GM12864 (cell line): ENCODE data around the gene MRPL19.
"Not testable (repeated sequence)": the region's sequence is repeated elsewhere in the genome, so short reads cannot be mapped to it uniquely, and the experiment has no call there.

Experiments
- DNase-seq: peaks from one replicate; pipeline ENCODE4 v3.0.0-alpha.2; 2011; ENCODE audit warnings: low read depth
- H3K4me3 ChIP-seq: 2 replicates; pipeline ENCODE4 v1.5.1; 2011; ENCODE audit warnings: mild to moderate bottlenecking, low read depth, low read length, control low read depth
- TF ChIP-seq, protein P1 (sequence below): IDR thresholded peaks from 2 replicates; pipeline ENCODE4 v1.5.1; 2011; ENCODE audit warnings: low read depth, mild to moderate bottlenecking, moderate library complexity, low read length, control low read depth, inconsistent platforms; ENCODE audit errors: missing control alignments

The MRPL19 gene

DNA sequence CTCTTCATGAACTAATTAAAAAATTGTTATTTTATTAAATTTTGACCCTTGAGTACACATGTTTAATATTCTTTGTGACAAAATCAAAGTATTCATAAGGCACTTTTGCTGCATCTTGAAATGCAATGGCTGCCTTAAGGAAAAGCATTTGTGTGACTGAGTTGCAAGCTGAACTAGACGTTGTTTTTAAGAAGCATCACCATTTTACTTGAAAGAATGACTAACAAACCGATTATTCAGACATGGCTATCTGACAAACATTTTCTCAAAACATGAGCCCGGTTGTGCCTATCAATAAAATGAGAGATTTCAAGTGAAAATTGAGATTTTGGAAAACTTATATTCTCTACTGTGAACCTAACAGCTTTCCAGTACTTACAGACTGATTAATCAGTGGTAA is 61.3 kb downstream of the MRPL19 start:
- H3K4me3 ChIP-seq = no peak overlapping the region
- no peak for DNase-seq
- TF ChIP-seq, protein P1, sequence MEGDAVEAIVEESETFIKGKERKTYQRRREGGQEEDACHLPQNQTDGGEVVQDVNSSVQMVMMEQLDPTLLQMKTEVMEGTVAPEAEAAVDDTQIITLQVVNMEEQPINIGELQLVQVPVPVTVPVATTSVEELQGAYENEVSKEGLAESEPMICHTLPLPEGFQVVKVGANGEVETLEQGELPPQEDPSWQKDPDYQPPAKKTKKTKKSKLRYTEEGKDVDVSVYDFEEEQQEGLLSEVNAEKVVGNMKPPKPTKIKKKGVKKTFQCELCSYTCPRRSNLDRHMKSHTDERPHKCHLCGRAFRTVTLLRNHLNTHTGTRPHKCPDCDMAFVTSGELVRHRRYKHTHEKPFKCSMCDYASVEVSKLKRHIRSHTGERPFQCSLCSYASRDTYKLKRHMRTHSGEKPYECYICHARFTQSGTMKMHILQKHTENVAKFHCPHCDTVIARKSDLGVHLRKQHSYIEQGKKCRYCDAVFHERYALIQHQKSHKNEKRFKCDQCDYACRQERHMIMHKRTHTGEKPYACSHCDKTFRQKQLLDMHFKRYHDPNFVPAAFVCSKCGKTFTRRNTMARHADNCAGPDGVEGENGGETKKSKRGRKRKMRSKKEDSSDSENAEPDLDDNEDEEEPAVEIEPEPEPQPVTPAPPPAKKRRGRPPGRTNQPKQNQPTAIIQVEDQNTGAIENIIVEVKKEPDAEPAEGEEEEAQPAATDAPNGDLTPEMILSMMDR = no peak

DNA sequence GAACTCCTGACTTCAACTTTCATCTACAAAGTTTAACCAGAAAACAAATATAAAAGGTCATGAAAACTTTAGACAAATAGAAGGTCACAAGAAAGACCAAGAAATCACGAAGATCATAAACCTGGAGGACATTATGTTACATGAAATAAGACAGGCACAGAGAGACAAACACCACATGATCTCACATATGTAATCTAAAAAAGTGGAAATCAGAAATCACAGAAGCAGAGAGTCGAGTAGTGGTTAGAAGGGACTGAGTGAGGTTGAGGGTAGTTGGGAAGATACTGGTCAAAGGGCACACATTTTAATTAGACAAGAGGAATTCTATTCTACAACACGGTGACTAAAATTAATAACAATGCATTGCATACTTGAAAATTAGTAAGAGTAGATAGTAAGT is 62.7 kb downstream of the MRPL19 start:
- H3K4me3 ChIP-seq = peak overlapping the region; percentile 69
- no peak for DNase-seq
- TF ChIP-seq, protein P1 = no peak

DNA sequence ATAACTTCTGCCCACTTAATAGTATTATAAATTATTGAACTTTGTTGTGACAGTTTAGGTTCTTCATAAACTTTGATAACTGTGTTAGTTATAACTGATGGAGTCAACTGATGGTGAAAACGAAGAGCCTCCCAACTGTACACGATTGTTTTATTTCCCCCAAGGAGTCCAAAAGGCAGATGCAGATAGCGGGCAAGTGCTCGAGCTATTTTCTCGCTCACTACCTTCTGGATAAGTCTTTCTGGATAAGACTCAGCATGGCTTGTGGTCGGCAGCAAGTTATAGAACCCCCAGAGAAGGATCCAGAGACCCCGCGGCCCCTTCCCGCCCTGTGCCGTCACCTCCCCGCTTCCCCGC is 63.6 kb downstream of the MRPL19 start:
- H3K4me3 ChIP-seq = peak overlapping the region; percentile 69
- DNase-seq = no peak
- TF ChIP-seq, protein P1 = no peak

DNA sequence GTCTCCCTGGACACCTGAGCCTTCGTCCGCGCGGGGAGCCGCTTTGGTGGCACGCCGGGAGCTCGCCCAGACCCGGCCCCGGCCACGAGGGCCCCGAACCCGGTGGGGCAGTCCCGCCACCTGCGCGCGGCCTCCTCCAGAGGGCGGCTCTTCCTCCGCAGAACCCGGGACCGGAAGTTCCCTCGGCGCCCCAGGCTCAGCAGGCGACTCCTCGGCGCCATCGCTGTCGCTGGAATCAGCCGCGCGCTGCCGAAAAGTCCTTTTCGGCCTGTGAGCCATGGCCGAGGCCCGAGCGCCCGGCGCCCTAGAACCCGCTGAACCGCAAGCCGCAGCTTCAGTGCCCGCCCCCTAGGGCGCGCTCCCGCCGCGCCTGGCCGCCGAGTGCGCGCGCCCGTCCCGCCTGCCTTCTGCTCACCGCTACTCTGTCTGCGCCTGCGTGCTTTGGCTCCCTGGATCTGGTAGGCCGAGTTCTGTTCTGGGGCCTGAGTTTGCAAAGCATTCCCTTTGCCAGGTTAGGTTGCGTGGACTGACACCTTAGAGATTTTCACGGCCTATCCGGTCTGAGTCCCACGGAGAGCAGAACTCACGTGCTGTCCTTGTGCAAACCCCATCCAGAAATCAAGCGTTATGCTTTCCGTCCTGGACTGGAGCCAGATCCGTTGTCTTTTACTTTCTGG is 64.1 kb downstream of the MRPL19 start, which contains the start of gene GCFC2:
TSS of gene GCFC2 (minus strand) at position 339 of the 677 bp plus-strand sequence. CDS start at position 279, 60 bp downstream.
- TF ChIP-seq, protein P1 = peak; percentile 36

DNA sequence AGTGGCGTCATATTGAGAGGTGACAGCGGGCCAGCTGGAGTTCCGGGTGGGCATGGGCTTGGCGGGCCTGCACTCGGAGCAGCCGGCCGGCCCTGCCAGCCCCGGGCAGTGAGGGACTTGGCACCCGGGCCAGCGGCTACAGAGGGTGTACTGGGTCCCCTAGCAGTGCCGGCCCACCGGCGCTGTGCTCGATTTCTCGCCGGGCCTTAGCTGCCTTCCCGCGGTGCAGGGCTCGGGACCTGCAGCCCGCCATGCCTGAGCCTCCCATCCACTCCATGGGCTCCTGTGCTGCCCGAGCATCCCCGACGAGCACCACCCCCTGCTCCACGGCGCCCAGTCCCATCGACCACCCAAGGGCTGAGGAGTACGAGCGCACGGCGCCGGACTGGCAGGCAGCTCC is 65.0 kb downstream of the MRPL19 start:
- not testable (repeated sequence) for DNase-seq, H3K4me3 ChIP-seq

More for the DNA sequence above, 64.1 kb downstream of the MRPL19 start, which contains the start of gene GCFC2:
- peak; percentile 75 for DNase-seq
- peak within 1 kb of the TSS; percentile 69 for H3K4me3 ChIP-seq

DNA sequence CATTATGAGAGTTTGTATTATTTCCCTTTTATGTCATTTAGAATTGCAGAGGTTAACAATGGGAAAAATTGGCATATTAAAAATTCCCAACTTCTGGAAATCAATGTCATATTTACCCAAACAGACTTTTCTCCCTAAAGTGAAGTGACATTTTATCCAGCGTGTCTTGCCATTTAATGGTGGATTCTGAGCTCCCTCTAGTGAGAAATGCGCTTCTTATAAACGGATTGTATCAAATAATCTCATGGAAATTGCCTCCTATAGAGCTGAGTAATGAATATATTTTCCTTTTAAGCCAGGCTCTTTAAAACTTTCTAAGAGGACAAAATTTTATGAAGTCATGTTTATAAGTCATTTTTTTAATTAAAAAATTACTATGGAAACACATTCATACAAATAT is 69.8 kb downstream of the MRPL19 start:
- TF ChIP-seq, protein P1 = no peak
- H3K4me3 ChIP-seq = no peak overlapping the region
- no peak for DNase-seq

DNA sequence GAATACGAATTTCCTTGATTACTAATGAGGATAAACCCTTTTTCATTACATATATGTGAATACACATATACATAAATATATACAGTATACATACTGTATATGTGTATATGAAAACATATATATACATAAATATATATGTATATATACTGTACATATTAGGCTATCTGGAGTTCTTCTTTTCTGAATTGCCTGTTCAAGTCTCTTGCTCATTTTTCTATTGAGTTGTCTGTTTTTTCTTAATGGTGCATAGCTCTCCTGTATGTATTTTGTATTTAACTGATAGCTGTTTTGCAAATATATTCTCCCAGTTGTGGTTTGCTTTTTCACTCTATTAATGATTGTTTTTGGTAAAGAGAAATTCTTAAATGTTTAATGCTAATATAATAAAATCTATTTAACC is 73.0 kb downstream of the MRPL19 start:
- DNase-seq = no peak
- H3K4me3 ChIP-seq = no peak overlapping the region
- TF ChIP-seq, protein P1 = no peak
